K562 (cell line): Measurements from ENCODE around the gene CSNK1D. TPM values are rescaled to one million over a fixed set of nuclear protein-coding genes. Genes with fewer than 3 reads are reported as not detected.

Source experiments
- BRD9 ChIP-seq: fragments of 450-650 bp; IDR thresholded peaks from 2 replicates; pipeline ENCODE4 v1.6.1; 2018; ENCODE audit warnings: low read depth; ENCODE audit not compliant: partially characterized antibody
- C11orf30 ChIP-seq: fragments of 450-650 bp; IDR thresholded peaks from 2 replicates; pipeline ENCODE4 v1.6.1; 2016; ENCODE audit warnings: low read depth, mild to moderate bottlenecking
- FUS ChIP-seq: fragments of 200-400 bp; formaldehyde crosslinking; optimal IDR thresholded peaks from 2 replicates; pipeline ENCODE3; 2017; ENCODE audit warnings: low read depth, low read length
- HDGF ChIP-seq: fragments of 450-650 bp; IDR thresholded peaks from 2 replicates; pipeline ENCODE4 v1.6.1; 2016
- ILK ChIP-seq: fragments of 450-650 bp; IDR thresholded peaks from 2 replicates; pipeline ENCODE4 v1.6.1; 2016; ENCODE audit warnings: missing genetic modification characterization, low read depth, mild to moderate bottlenecking, missing compliant biosample characterization, moderate library complexity, borderline replicate concordance
- KHSRP ChIP-seq: fragments of 450-650 bp; IDR thresholded peaks from 2 replicates; pipeline ENCODE4 v1.6.1; 2017
- LEF1 ChIP-seq: fragments of 450-650 bp; IDR thresholded peaks from 2 replicates; pipeline ENCODE4 v1.6.1; 2016; ENCODE audit warnings: mild to moderate bottlenecking
- MAFF ChIP-seq: IDR thresholded peaks from 2 replicates; pipeline ENCODE4 v1.6.1; 2012; ENCODE audit warnings: low read length, improper control_type of control experiment
- MAZ ChIP-seq, 2 experiments: fragments of 450-650 bp in 1 of 2; sonication (generic) in 1 of 2; formaldehyde crosslinking; IDR thresholded peaks in 1 of 2; conservative IDR thresholded peaks in 1 of 2; 2 replicates each; pipeline versions ENCODE4 v1.4.0 to v1.5.0; 2020; ENCODE audit warnings: mild to moderate bottlenecking in 1 of 2, missing genetic modification reagents in 1 of 2
- PHF20 ChIP-seq: fragments of 450-650 bp; IDR thresholded peaks from 2 replicates; pipeline ENCODE4 v1.6.1; 2018; ENCODE audit not compliant: partially characterized antibody
- RBM34 ChIP-seq: fragments of 200-400 bp; formaldehyde crosslinking; IDR thresholded peaks from 2 replicates; pipeline ENCODE4 v1.6.1; 2018; ENCODE audit warnings: low read length, borderline replicate concordance; ENCODE audit not compliant: insufficient read depth
- SMARCB1 ChIP-seq: IDR thresholded peaks from 2 replicates; pipeline ENCODE4 v1.6.1; 2011; ENCODE audit warnings: improper control_type of control experiment, low read depth; ENCODE audit not compliant: insufficient read length
- STAT5A ChIP-seq: IDR thresholded peaks from 2 replicates; pipeline ENCODE4 v1.6.1; 2012; ENCODE audit warnings: low read length, inconsistent platforms, borderline replicate concordance
- ZBED1 ChIP-seq: IDR thresholded peaks from 2 replicates; pipeline ENCODE4 v1.6.1; 2014
- ZBTB1 ChIP-seq: sonication (generic); formaldehyde crosslinking; IDR thresholded peaks from 2 replicates; pipeline ENCODE4 v1.8.1; 2023; ENCODE audit warnings: missing genetic modification reagents, low read depth, mild to moderate bottlenecking, borderline replicate concordance
- ZNF232 ChIP-seq: sonication (generic); formaldehyde crosslinking; IDR thresholded peaks from 2 replicates; pipeline ENCODE4 v1.8.0; 2022; ENCODE audit warnings: mild to moderate bottlenecking, missing genetic modification reagents
- ZNF408 ChIP-seq: fragments of 250-450 bp; sonication (Bioruptor Pico); IDR thresholded peaks from 2 replicates; pipeline ENCODE4 v1.4.0; 2020; ENCODE audit warnings: low read depth, mild to moderate bottlenecking, moderate library complexity
- ZNF668 ChIP-seq: fragments of 250-450 bp; sonication (Bioruptor Pico); IDR thresholded peaks from 2 replicates; pipeline ENCODE4 v1.8.0; 2022; ENCODE audit warnings: mild to moderate bottlenecking, inconsistent platforms
- ZNF785 ChIP-seq: fragments of 250-450 bp; sonication (Bioruptor Pico); IDR thresholded peaks from 2 replicates; pipeline ENCODE4 v1.4.0; 2020; ENCODE audit warnings: mild to moderate bottlenecking
- ZNF79 ChIP-seq: fragments of 250-450 bp; sonication (Bioruptor Pico); IDR thresholded peaks from 2 replicates; pipeline ENCODE4 v1.4.0; 2020; ENCODE audit warnings: low read depth, mild to moderate bottlenecking, moderate library complexity
- polyA plus RNA-seq, 8 experiments: library from polyadenylated mRNA; depleted of rRNA in 4 of 8; stranded (reverse) in 5 of 8; unstranded in 3 of 8; fragments of >200 nt; fragmentation: Nextera tagmentation in 2 of 8; fragmentation: Illumina TruSeq in 1 of 8; extraction: Ambion mirVana in 2 of 8; extraction: Trizol in 1 of 8; gene quantifications; 2 replicates each; pipeline versions ENCODE4 v1.2.1 to v1.2.3, GENCODE V29; 2011 to 2014; ENCODE audit warnings: inconsistent platforms in 1 of 8, missing spikeins in 1 of 8
- total RNA-seq, 7 experiments: library from RNA; depleted of rRNA in 6 of 7; stranded (reverse); fragments of >200 nt in 6 of 7; fragmentation: Illumina TruSeq in 2 of 7; extraction: Trizol in 2 of 7; gene quantifications; 2 replicates each; pipeline versions ENCODE4 v1.2.1 to v1.2.3, GENCODE V29; 2011 to 2021; ENCODE audit warnings: low replicate concordance in 1 of 7
- TF ChIP-seq, protein P1 (sequence below): fragments of 200-600 bp; sonication (generic); IDR thresholded peaks from one replicate; pipeline ENCODE4 v1.6.1; 2012; ENCODE audit warnings: mild to moderate bottlenecking, low read depth, low read length, inconsistent platforms

The CSNK1D gene
- total and polyA plus RNA-seq, 9 of the 15 experiments (the other 6 are each of a cell fraction or from before 2014, with no cell fraction given), result 6.5 to 133 (median 41.3) TPM

DNA sequence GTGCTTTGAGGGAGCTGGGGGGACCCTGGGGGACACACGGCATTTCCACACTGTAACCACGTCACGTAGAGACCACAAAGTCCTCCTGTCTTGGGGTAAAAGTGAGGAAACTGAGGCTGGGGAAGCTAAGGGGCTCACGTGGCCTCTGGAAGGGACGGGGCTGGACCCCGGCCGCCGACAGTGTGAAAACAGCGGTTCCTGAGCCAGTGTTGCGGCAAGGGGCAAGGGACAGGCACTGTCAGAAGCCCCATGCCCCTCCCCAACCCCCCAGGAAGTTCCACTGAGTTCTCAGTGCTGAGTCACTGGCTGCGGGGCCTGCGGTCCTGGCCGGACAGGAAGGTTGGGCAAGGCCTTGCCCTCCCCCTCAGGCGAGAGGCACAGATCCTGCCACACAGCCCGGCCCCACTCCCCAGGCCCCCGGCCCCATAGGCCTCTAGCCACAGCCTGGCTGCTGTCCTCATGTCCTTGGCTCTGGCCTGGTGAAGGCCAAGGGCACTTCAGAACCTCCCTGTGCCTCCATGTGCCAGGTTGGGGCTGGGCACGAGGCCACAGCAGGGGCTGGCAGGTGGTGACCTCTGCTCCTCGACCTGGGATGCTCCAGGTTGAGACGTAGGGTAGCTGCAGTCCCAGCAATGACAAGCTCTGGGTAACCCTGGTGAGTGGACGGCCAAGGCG, 55.8 kb downstream of the CSNK1D start (continued):
- TF ChIP-seq, protein P1, sequence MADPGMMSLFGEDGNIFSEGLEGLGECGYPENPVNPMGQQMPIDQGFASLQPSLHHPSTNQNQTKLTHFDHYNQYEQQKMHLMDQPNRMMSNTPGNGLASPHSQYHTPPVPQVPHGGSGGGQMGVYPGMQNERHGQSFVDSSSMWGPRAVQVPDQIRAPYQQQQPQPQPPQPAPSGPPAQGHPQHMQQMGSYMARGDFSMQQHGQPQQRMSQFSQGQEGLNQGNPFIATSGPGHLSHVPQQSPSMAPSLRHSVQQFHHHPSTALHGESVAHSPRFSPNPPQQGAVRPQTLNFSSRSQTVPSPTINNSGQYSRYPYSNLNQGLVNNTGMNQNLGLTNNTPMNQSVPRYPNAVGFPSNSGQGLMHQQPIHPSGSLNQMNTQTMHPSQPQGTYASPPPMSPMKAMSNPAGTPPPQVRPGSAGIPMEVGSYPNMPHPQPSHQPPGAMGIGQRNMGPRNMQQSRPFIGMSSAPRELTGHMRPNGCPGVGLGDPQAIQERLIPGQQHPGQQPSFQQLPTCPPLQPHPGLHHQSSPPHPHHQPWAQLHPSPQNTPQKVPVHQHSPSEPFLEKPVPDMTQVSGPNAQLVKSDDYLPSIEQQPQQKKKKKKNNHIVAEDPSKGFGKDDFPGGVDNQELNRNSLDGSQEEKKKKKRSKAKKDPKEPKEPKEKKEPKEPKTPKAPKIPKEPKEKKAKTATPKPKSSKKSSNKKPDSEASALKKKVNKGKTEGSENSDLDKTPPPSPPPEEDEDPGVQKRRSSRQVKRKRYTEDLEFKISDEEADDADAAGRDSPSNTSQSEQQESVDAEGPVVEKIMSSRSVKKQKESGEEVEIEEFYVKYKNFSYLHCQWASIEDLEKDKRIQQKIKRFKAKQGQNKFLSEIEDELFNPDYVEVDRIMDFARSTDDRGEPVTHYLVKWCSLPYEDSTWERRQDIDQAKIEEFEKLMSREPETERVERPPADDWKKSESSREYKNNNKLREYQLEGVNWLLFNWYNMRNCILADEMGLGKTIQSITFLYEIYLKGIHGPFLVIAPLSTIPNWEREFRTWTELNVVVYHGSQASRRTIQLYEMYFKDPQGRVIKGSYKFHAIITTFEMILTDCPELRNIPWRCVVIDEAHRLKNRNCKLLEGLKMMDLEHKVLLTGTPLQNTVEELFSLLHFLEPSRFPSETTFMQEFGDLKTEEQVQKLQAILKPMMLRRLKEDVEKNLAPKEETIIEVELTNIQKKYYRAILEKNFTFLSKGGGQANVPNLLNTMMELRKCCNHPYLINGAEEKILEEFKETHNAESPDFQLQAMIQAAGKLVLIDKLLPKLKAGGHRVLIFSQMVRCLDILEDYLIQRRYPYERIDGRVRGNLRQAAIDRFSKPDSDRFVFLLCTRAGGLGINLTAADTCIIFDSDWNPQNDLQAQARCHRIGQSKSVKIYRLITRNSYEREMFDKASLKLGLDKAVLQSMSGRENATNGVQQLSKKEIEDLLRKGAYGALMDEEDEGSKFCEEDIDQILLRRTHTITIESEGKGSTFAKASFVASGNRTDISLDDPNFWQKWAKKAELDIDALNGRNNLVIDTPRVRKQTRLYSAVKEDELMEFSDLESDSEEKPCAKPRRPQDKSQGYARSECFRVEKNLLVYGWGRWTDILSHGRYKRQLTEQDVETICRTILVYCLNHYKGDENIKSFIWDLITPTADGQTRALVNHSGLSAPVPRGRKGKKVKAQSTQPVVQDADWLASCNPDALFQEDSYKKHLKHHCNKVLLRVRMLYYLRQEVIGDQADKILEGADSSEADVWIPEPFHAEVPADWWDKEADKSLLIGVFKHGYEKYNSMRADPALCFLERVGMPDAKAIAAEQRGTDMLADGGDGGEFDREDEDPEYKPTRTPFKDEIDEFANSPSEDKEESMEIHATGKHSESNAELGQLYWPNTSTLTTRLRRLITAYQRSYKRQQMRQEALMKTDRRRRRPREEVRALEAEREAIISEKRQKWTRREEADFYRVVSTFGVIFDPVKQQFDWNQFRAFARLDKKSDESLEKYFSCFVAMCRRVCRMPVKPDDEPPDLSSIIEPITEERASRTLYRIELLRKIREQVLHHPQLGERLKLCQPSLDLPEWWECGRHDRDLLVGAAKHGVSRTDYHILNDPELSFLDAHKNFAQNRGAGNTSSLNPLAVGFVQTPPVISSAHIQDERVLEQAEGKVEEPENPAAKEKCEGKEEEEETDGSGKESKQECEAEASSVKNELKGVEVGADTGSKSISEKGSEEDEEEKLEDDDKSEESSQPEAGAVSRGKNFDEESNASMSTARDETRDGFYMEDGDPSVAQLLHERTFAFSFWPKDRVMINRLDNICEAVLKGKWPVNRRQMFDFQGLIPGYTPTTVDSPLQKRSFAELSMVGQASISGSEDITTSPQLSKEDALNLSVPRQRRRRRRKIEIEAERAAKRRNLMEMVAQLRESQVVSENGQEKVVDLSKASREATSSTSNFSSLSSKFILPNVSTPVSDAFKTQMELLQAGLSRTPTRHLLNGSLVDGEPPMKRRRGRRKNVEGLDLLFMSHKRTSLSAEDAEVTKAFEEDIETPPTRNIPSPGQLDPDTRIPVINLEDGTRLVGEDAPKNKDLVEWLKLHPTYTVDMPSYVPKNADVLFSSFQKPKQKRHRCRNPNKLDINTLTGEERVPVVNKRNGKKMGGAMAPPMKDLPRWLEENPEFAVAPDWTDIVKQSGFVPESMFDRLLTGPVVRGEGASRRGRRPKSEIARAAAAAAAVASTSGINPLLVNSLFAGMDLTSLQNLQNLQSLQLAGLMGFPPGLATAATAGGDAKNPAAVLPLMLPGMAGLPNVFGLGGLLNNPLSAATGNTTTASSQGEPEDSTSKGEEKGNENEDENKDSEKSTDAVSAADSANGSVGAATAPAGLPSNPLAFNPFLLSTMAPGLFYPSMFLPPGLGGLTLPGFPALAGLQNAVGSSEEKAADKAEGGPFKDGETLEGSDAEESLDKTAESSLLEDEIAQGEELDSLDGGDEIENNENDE, result no peak
- TF ChIP-seq ZNF668 (CRISPR knock-in tag), result no peak
- no peak for TF ChIP-seq FUS
- no peak for TF ChIP-seq RBM34
- TF ChIP-seq ZBED1, result no peak
- TF ChIP-seq ZBTB1 (CRISPR knock-in tag), result no peak; the same call in 1 of the 2 replicates
- no peak for TF ChIP-seq ZNF785 (CRISPR knock-in tag)
- no peak for TF ChIP-seq KHSRP
- TF ChIP-seq BRD9, result no peak
- no peak for TF ChIP-seq STAT5A
- no peak; a peak in 1 of 4 replicates for TF ChIP-seq MAZ (CRISPR knock-in tag; conservative IDR thresholded peaks at IDR 0.05 in 1 of 2, IDR thresholded peaks at IDR 0.05 in 1 of 2)
- no peak for TF ChIP-seq SMARCB1
- TF ChIP-seq HDGF, result no peak
- TF ChIP-seq ZNF79 (CRISPR knock-in tag), result no peak
- no peak for TF ChIP-seq MAFF
- TF ChIP-seq ZNF232 (CRISPR knock-in tag), result no peak
- no peak for TF ChIP-seq ZNF408 (CRISPR knock-in tag)
- TF ChIP-seq C11orf30, result peak; percentile 82
- no peak for TF ChIP-seq LEF1
- TF ChIP-seq ILK (tag), result no peak
- TF ChIP-seq PHF20, result no peak
